ENCODE results near the gene GRK2.

DNA sequence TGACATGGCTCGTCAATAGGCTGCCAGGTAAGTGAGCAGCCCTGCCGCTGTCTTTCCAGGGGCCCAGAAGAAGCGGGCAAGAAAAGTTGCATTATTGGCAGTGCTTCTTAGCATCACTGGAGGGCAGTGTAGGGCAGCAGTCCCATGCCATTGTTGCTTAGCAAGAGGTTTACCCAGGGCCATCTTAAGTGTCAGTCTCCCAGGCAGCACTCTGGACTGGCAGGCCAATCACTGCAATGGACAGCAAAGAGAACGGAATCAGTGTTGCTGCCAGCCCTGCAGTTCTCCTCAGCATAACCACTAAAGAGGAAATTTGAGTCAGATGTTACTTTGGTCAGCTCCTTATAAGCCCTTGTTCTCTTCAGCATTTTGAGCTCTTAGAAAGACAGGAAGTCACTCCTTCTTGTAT, 13.4 kb upstream of the GRK2 start:
- TF ChIP-seq FOXM1 (IDR thresholded peaks at IDR 0.05; ENCODE audit: borderline replicate concordance, low read depth) (no peak), RAD21 (IDR thresholded peaks at IDR 0.05; ENCODE audit: low read depth) (peak; percentile 36), ZBTB7A (IDR thresholded peaks at IDR 0.05; ENCODE audit: low read depth) (no peak), EP300 (IDR thresholded peaks at IDR 0.05; ENCODE audit: borderline replicate concordance) (no peak), CREB1 (IDR thresholded peaks at IDR 0.05; ENCODE audit: low read depth) (no peak)
